Adipocyte (in vitro differentiated cells): ENCODE measurements around the gene NT5DC4.
"Not testable (repeated sequence)": the region's sequence is repeated elsewhere in the genome, so short reads cannot be mapped to it uniquely, and the experiment has no call there.

ENCODE experiments used
- DNase-seq: peaks from one replicate; pipeline ENCODE4 v3.0.0-alpha.2; 2015; ENCODE audit warnings: low read depth
- H3K27me3 ChIP-seq: replicated peaks from 2 replicates; pipeline ENCODE4 v1.7.0; 2013; ENCODE audit warnings: mild to moderate bottlenecking, low read length, moderate library complexity; ENCODE audit not compliant: control insufficient read depth, insufficient read depth
- H3K36me3 ChIP-seq: 2 replicates; pipeline ENCODE4 v1.7.0; 2013; ENCODE audit warnings: low read length, mild to moderate bottlenecking, moderate library complexity; ENCODE audit not compliant: control insufficient read depth, insufficient read depth, severe bottlenecking
- H3K4me1 ChIP-seq: 2 replicates; pipeline ENCODE4 v1.7.0; 2013; ENCODE audit warnings: mild to moderate bottlenecking, low read length, moderate library complexity; ENCODE audit not compliant: control insufficient read depth, insufficient read depth
- H3K4me3 ChIP-seq: 2 replicates; pipeline ENCODE4 v1.7.0; 2013; ENCODE audit warnings: mild to moderate bottlenecking, low read length, moderate library complexity
- H3K9ac ChIP-seq: 2 replicates; pipeline ENCODE4 v1.7.0; 2013; ENCODE audit warnings: mild to moderate bottlenecking, low read length, moderate library complexity
- H3K9me3 ChIP-seq: 2 replicates; pipeline ENCODE4 v1.7.0; 2013; ENCODE audit warnings: mild to moderate bottlenecking, low read length, moderate library complexity; ENCODE audit not compliant: control insufficient read depth

The NT5DC4 gene

DNA sequence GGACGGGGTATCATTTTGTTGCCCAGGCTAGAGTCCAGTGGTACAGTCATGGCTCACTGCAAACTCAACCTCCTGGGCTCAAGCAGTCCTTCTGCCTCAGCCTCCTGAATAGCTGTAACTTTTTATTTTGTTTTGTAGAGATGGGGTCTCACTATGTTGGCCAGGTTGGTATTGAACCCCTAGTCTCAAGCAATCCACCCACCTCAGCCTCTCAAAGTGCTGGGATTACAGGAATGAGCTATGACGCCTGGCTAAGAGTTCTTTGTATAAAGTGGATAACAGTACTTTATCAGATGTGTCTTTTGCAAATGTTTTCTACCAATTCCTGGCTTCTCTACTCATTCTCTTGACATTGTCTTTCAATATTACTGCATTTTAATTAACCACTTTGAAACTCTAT lies 17.1 kb upstream of the NT5DC4 start:
- H3K27me3 ChIP-seq: no peaks in the 10 kb centered on the region
- H3K4me3 ChIP-seq: no peak overlapping the region
- no peaks in the 10 kb centered on the region for H3K9me3 ChIP-seq
- peaks cover 11% of the 10 kb centered on the region for H3K4me1 ChIP-seq
- H3K36me3 ChIP-seq: no peaks in the 10 kb centered on the region
- no peak overlapping the region for H3K9ac ChIP-seq
- DNase-seq: no peak

DNA sequence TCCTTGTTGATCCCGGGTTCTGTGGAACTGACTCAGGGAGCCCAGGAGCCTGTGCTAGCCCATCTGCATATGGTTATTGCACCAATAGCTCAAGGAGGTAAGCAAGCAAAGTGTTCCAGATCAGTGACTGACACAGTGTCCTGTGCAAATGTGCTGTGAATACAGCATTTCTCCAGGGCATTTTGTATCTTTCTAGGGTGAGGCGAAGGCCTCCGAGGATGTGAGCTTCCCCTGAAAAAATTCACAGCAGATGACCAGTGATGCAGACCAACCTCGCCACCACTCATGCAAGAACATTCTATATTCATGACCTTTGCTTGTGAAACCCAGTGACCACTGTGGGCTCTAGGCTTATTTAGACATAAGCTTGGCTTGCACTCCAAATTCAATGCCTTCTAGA lies 15.2 kb upstream of the NT5DC4 start:
- Histone ChIP-seq H3K4me3 (no peak overlapping the region), H3K9ac (no peak overlapping the region), H3K27me3 (no peaks in the 10 kb centered on the region), H3K4me1 (peaks cover 6% of the 10 kb centered on the region), H3K9me3 (no peaks in the 10 kb centered on the region), H3K36me3 (no peaks in the 10 kb centered on the region)
- DNase-seq: no peak

GRCh38 chr2:112706170-112706664 lies 14.6 kb upstream of the NT5DC4 start:
- H3K9me3 ChIP-seq: no peaks in the 10 kb centered on the region
- no peaks in the 10 kb centered on the region for H3K27me3 ChIP-seq
- H3K4me3 ChIP-seq: no peak overlapping the region
- DNase-seq: no peak
- no peak overlapping the region for H3K9ac ChIP-seq
- peaks cover 3% of the 10 kb centered on the region for H3K4me1 ChIP-seq
- no peaks in the 10 kb centered on the region for H3K36me3 ChIP-seq

DNA sequence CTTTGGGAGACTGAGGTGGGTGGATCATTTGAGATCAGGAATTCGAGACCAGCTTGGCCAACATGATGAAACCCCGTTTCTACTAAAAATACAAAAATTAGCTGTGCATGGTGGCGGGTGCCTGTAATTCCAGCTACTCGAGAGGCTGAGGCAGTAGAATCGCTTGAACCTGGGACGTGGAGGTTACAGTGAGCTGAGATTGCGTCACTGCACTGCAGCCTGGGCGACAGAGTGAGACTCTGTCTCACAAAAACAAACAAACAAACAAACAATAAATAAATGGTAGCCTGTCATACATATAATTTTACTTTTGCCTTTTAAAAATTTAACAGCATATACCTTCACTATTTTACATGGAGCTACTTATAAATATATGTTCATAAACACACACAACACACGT lies 13.9 kb upstream of the NT5DC4 start:
- H3K9me3 ChIP-seq, DNase-seq, H3K36me3 ChIP-seq, H3K4me3 ChIP-seq, H3K4me1 ChIP-seq, H3K9ac ChIP-seq, H3K27me3 ChIP-seq: not testable (repeated sequence)

DNA sequence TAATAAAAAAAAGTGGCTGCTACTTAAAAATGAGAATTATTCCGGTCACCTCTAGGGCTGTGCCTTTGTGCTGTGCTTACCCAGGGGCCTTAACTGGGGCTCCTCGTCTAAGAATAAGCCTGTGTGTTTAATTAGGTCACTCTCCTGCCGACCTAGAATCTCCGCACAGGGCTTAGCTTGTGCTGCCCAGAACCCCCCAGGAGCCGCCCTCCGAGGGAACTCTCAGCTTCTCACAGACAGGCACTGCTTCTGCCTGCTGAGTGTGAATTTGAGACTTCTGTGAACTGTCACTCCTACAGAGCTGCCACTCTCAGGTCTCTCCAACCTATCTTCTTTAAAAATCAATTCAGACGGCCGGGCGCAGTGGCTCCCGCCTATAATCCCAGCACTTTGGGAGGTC lies 11.9 kb upstream of the NT5DC4 start:
- Histone ChIP-seq H3K36me3 (no peaks in the 10 kb centered on the region), H3K4me3 (no peak overlapping the region), H3K9ac (no peak overlapping the region), H3K9me3 (no peaks in the 10 kb centered on the region), H3K4me1 (peaks cover 5% of the 10 kb centered on the region), H3K27me3 (no peaks in the 10 kb centered on the region)
- DNase-seq: no peak

DNA sequence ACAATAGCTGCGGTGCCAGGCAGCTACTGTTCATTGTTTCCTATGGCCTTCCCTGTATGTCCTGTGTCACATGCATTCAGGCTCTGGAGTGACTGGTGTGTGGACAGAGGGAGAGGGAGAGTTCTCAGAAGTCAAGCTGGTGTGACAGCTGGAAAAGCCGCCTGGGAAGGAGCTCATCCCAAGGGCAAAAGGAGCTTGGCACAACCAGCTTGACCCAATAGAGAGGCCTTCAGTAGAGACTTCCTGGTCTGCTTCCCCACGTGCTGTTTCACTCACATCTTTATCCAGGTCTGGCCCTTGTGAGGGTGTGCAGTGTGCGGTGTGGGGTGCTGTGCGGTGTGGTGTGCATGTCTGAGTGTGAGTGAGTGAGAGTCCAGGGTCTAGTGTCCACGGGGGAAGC lies 11.1 kb upstream of the NT5DC4 start:
- Histone ChIP-seq H3K27me3 (no peaks in the 10 kb centered on the region), H3K4me3 (no peak overlapping the region), H3K9me3 (no peaks in the 10 kb centered on the region), H3K36me3 (no peaks in the 10 kb centered on the region), H3K9ac (no peak overlapping the region), H3K4me1 (peaks cover 5% of the 10 kb centered on the region)
- DNase-seq: no peak

GRCh38 chr2:112710956-112711750 lies 9.7 kb upstream of the NT5DC4 start:
- Histone ChIP-seq H3K36me3 (no peaks in the 10 kb centered on the region), H3K9ac (no peak overlapping the region), H3K27me3 (no peaks in the 10 kb centered on the region), H3K4me1 (peaks cover 5% of the 10 kb centered on the region), H3K4me3 (no peak overlapping the region), H3K9me3 (no peaks in the 10 kb centered on the region)
- DNase-seq: no peak

- Histone ChIP-seq H3K9me3 (no peaks in the 10 kb centered on the region), H3K36me3 (no peaks in the 10 kb centered on the region), H3K4me3 (no peak overlapping the region), H3K27me3 (no peaks in the 10 kb centered on the region), H3K4me1 (peaks cover 5% of the 10 kb centered on the region), H3K9ac (no peak overlapping the region)
- DNase-seq: no peak
Observed at GRCh38 chr2:112712465-112712864, 8.4 kb upstream of the NT5DC4 start.

GRCh38 chr2:112712903-112713584 lies 7.8 kb upstream of the NT5DC4 start:
- no peaks in the 10 kb centered on the region for H3K36me3 ChIP-seq
- no peaks in the 10 kb centered on the region for H3K27me3 ChIP-seq
- no peak overlapping the region for H3K4me3 ChIP-seq
- H3K9ac ChIP-seq: no peak overlapping the region
- H3K4me1 ChIP-seq: peaks cover 5% of the 10 kb centered on the region
- peak; percentile 25 for DNase-seq
- H3K9me3 ChIP-seq: no peaks in the 10 kb centered on the region

DNA sequence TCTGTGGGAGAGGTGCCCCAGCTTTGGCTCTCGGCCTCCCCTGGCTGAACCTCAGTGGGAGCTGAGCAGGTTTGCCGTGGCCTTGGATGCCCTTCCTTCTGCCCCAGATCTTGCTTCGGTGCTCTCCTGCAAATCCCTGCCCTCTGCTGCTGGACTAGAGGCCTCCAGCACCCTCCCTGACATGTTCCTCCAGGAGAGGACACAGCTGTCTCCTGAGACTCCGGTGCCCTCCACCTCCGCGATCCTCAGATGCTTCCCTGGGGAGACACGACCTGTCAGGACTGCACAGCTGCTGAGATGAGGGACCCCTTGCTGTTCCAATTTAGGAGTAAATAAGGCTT lies 7.3 kb upstream of the NT5DC4 start:
- no peaks in the 10 kb centered on the region for H3K9me3 ChIP-seq
- no peaks in the 10 kb centered on the region for H3K36me3 ChIP-seq
- no peak overlapping the region for H3K4me3 ChIP-seq
- H3K4me1 ChIP-seq: peaks cover 5% of the 10 kb centered on the region
- H3K9ac ChIP-seq: no peak overlapping the region
- H3K27me3 ChIP-seq: no peaks in the 10 kb centered on the region
- DNase-seq: no peak

DNA sequence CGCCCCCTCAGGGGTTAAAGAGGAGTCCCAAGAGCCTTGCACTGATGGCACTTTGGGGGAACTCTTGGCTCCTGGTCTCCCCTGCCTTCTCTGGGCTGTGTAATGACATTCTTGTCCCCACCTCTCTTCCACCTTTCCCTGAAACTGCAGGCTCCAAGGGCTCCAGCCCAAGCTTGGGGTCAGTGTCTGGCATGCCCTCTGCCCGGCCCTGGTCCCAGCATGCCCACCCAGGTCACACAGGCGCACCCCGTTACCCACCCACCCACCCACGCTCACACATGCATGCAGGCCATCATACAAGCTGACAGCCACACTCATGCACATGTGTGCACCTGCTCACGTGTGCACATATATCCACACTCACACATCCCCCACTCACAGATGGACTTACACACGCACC lies 6.9 kb upstream of the NT5DC4 start:
- Histone ChIP-seq H3K4me1 (peaks cover 5% of the 10 kb centered on the region), H3K9ac (no peak overlapping the region), H3K36me3 (no peaks in the 10 kb centered on the region), H3K27me3 (no peaks in the 10 kb centered on the region), H3K4me3 (no peak overlapping the region), H3K9me3 (no peaks in the 10 kb centered on the region)
- DNase-seq: no peak
